ENCODE results near the gene MARCHF3. TPM values are rescaled to one million over a fixed set of nuclear protein-coding genes. Genes with fewer than 3 reads are reported as not detected.

MARCHF3 gene
- total and polyA plus RNA-seq, 8 donors: 2.8 to 7.5 (median 3.9) TPM

- H3K4me3 ChIP-seq: no peak overlapping the region
- no peaks in the 10 kb centered on the region for H3K36me3 ChIP-seq
- H3K27me3 ChIP-seq: no peaks in the 10 kb centered on the region
- ATAC-seq (no peak), DNase-seq (no peak), FAIRE-seq (no peak)
- H3K9me3 ChIP-seq: no peaks in the 10 kb centered on the region
- 87 to 92% methylated on average over 4 of the region's 4 CpGs for WGBS, 2 donors
- H3K4me1 ChIP-seq: no peaks in the 10 kb centered on the region
- intact Hi-C loops (cut with DNase I): no loop called here
- TF ChIP-seq, protein P1, sequence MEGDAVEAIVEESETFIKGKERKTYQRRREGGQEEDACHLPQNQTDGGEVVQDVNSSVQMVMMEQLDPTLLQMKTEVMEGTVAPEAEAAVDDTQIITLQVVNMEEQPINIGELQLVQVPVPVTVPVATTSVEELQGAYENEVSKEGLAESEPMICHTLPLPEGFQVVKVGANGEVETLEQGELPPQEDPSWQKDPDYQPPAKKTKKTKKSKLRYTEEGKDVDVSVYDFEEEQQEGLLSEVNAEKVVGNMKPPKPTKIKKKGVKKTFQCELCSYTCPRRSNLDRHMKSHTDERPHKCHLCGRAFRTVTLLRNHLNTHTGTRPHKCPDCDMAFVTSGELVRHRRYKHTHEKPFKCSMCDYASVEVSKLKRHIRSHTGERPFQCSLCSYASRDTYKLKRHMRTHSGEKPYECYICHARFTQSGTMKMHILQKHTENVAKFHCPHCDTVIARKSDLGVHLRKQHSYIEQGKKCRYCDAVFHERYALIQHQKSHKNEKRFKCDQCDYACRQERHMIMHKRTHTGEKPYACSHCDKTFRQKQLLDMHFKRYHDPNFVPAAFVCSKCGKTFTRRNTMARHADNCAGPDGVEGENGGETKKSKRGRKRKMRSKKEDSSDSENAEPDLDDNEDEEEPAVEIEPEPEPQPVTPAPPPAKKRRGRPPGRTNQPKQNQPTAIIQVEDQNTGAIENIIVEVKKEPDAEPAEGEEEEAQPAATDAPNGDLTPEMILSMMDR (IDR thresholded peaks at IDR 0.05): no peak
- no peak overlapping the region for H3K27ac ChIP-seq
Measured at GRCh38 chr5:126878634-126879033, 151.7 kb downstream of the MARCHF3 start.

DNA sequence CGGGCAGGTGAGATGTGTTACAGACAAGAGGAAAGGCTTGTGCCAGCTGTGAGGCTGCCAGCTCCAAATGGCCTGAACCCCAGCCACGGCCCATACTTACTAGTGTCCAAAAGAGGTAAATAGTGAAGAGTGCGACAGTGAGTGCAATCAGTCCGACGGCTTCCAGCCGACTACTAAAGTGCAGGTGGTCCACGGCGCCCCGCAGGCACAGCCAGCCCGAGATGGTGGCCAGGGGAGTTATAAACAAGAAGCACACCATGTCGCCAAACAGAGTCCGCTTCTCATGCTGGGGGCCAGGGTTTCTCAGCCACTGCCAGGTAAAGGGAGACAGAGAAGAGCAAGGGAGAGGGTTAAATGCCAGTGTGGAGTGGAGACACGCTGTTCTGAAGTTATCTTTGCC, 152.3 kb downstream of the MARCHF3 start:
- H3K27ac ChIP-seq: no peak overlapping the region
- ATAC-seq: no peak
- H3K4me3 ChIP-seq: no peak overlapping the region
- intact Hi-C loops (cut with DNase I): no loop called here
- WGBS, 2 donors: 84% methylated on average over 13 of the region's 13 CpGs
- TF ChIP-seq, protein P1 (IDR thresholded peaks at IDR 0.05): no peak
- H3K27me3 ChIP-seq: no peaks in the 10 kb centered on the region
- no peaks in the 10 kb centered on the region for H3K4me1 ChIP-seq
- H3K9me3 ChIP-seq: no peaks in the 10 kb centered on the region
- H3K36me3 ChIP-seq: no peaks in the 10 kb centered on the region
- FAIRE-seq: no peak
- DNase-seq: no peak

DNA sequence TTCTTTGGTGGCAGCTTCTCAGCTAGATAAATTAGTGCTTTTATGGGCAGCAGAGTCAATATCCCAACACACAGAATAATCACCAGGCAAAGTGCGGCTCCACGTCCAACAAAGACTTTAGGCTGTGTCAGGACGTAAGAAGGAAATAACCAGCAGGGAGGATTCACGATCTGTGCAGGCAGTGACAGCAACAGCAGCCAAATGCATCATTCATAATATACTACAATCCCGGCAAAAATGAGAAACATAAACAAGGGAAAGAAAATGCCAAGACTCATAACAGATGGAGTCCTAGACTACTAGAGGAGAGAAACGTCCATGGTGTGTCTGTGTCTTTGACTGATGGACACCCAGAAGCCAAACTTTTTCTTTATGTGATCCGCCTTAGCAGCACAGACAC, 152.8 kb downstream of the MARCHF3 start:
- WGBS, 2 donors: 82% methylated on average over 7 of the region's 7 CpGs
- no peak for FAIRE-seq
- H3K4me1 ChIP-seq: no peaks in the 10 kb centered on the region
- no peaks in the 10 kb centered on the region for H3K36me3 ChIP-seq
- ATAC-seq: no peak
- H3K27me3 ChIP-seq: no peaks in the 10 kb centered on the region
- H3K4me3 ChIP-seq: no peak overlapping the region
- no peaks in the 10 kb centered on the region for H3K9me3 ChIP-seq
- DNase-seq: no peak
- no peak overlapping the region for H3K27ac ChIP-seq
- TF ChIP-seq, protein P1 (IDR thresholded peaks at IDR 0.05): no peak
- intact Hi-C loops (cut with DNase I): no loop called here

DNA sequence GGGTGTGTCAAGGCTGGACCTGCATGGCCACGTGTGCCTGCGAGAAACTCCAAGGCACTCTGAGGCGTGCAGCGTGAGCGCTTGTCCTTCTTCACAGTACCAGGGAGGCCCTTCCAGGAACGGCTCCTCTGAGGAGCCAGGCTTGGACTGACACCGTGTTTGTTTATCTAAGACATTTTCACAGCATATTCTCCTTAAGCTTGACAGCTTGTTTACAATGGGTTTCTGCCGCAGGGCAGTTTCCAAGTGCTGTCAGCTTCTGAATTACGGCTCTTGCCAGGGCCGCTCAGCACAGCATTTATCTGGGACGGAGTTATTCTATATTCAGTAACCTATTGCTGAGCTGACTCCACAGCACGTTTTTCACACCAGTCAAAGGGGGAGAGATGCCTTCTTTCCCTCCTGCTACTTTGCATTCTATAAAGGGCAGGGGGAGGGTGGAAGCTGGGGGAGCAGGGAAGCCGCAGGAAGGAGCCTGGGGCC, 155.0 kb downstream of the MARCHF3 start:
- H3K27ac ChIP-seq: no peak overlapping the region
- FAIRE-seq (no peak), ATAC-seq (peak in 2 of 4 donors; percentile 27 to 47), DNase-seq (no peak)
- H3K36me3 ChIP-seq: no peaks in the 10 kb centered on the region
- H3K4me1 ChIP-seq: no peaks in the 10 kb centered on the region
- intact Hi-C loops (cut with DNase I): no loop called here
- no peaks in the 10 kb centered on the region for H3K9me3 ChIP-seq
- TF ChIP-seq, protein P1 (IDR thresholded peaks at IDR 0.05): no peak
- no peaks in the 10 kb centered on the region for H3K27me3 ChIP-seq
- 61 to 65% methylated on average over 13 of the region's 13 CpGs for WGBS, 2 donors
- no peak overlapping the region for H3K4me3 ChIP-seq

DNA sequence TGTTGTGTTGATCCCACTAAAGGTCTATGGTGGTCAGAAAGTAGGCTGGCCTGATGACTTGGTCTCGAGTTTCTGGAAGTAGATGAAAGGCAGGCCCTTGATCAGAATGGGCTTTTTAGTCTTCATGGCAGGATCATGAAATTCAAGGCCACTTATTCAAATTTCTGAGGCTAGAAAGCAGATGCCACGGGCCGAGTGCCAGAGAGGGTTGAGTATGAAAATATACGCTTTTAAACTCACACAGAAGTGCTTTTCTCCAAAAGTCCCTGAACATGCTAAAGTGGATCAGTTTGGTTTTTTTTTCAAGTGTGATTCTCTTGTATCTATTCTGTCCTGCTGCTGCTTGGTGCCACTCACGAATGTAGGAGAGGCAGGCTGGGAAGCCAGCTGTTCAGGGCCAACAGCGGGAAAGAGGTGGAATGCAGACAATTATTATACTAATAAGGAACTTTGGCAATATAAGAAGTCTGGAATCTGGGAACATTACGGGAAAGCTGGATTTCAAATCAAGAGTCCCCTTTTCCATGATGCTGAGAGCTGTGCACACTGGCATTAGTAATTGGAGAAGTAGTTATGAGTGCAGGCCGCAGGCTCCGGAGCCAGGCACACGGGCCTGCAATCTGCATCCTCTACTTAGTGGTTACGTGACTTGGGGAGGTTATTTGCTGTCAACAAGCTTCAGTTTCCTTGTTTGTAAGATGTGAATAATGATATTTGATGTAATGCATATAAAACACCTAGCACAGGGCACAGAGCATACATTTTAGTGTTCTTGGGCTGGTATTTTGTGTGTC, 157.6 kb downstream of the MARCHF3 start:
- no peak for FAIRE-seq
- Histone ChIP-seq H3K36me3 (no peaks in the 10 kb centered on the region), H3K27me3 (no peaks in the 10 kb centered on the region), H3K9me3 (no peaks in the 10 kb centered on the region), H3K27ac (no peak overlapping the region), H3K4me3 (no peak overlapping the region), H3K4me1 (no peaks in the 10 kb centered on the region)
- ATAC-seq: no peak
- no peak for DNase-seq
- 89 to 92% methylated on average over 11 of the region's 11 CpGs for WGBS, 2 donors
- intact Hi-C loops (cut with DNase I): no loop called here
- TF ChIP-seq, protein P1 (IDR thresholded peaks at IDR 0.05): no peak

All from pancreas (tissue), 10 donors.